Limb (tissue), 2 donors: ENCODE data around the gene MRPS6.

Experiments used
- DNase-seq, 2 donors: peaks; one replicate each; pipeline ENCODE4 v3.0.0-alpha.2; 2016; ENCODE audit errors: extremely low spot score in 2 of 2

Gene MRPS6

DNA sequence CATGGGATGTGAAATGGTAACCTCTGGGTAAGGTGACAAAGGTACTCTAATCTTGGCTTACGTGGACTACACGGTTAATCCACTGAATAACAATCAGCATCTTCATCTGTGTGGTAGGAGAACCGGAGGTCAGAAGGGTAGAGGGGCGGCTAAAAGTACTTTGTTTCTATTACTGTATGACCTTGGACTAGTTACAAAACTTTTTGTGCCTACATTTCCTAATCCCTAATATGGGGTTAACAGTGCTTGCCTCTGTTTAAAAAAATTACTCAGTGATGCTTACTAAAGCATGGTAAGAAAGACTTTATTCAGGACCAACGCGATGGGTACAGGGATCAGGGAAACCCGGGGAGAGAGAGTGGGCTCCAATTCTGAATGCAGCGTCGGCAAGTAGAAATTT is 1.7 kb upstream of the MRPS6 start:
- no peak for DNase-seq

DNA sequence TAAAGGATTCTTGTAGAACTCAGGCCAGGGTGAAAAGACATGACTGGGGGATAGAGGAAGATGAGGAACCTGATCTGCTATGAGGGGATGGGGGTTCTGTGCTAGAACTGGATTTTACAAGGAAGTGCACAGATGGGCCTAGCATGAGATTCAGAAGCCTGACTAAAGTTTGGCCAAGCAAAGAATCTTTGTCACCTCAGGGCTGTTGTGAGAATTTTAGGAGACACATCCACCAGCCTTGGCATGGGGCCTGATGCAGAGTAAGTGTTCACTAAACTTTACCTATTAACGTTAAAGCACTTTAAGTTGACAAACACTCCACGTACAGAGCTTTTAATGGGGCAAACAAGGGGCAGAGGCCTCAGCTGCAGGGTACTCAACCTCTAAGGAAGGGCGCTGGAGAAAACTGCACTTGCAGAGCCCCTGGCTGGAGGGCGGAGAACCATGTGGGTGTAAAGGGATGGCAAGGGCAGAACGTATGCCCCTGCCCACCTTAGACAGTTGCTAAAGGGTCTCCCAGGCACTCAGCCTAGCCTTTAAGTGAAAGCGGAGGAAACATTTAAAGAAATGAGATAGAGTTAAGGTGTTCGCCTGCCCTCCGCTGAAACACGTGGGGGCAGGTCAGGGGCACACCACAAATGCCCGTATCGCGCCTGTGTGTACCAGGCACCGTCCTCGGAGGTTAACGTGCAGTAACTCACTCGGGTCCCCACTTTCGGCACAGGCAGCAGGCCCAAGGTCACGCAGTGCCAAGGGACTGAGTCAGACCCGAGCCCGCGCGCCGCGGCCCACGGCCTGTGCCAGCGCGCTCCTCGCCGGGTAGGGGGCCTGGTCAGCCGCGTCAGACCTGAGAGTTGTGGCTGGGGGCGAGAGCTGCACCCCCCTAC is 990 bp upstream of the MRPS6 start:
- DNase-seq = no peak

DNA sequence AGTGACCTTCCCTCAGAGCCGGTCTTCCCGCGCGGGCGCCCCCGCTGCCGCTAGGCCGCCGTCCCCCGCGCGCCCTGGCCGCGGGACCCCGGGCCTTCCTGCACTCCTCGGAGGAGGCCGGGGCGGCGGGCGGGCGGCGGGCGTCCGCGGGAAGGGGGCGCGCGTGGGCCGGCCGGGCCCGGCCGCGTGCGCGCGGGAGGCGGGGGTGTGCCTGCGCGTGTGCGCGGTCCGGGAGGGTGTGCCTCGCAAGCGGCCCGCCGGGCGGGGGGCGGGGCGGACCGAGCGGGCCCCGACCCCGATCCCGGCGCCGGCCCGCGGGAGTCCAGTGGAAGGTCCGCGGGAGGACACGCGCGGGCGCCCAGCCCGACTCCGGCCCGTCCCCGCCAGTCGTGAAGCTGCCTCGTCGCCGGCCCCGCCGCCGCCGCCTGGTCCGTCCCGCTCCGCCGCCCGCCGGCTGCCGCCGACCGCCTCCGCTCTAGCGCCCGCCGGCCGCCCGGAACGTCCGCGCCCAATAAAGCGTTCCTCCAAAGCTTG is 438 bp downstream of the MRPS6 start:
- DNase-seq = peak in 1 of 2 donors; percentile 35

DNA sequence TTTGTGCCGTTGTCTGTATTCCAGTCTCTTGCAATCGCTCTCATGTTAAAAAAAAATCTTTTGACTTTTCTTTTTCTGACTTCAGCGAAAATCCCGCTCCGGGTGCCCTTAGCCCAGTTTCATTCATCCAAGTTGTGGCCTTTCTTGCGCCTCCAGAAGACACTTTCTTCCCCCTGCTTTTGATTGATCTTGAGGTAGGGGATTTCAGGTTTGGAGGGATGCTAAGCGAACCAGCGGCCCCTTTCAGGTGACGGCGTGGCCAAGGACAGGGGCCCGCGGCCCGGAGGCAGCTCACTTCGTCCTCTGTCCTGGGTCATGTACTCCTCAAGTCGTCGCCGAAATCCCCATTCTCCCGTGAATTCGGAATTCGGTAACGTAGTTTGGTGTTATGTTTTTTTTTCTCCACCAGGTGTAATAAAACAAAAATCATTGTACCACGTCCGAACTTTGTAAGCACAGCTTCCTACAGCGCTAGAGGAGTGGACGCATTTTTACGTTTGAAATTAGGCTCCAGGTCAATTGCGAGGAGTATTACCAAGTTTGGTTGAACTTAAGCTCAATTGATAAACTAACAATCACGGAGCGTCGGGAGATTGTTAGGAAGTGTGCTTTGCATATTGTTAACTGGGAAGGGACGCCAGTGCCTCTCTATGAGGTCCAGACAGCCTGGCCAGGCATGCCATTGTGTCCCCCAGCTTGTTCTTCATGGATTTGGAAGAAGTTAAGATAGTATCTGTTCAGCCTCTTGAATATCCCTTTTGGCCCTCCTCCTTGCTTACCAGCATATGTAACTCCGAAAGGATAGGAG is 1.1 kb downstream of the MRPS6 start:
- peak in 1 of 2 donors; percentile 32 for DNase-seq

DNA sequence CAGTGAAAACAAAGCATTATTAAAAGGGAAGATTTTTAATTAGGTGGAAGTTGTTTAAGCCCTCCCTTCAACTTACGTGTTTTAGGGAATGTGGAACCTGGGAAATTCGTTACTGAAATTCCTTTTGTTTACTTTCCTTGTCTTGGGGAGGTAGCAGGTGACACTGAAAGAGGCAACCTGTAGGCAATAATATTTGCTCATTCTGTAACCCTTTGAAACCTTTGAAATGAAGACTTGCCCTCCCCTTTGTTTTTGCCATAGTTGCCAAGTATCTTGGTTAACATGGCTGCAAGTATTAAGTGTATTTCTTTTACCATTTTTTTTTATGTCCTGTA is 1.7 kb downstream of the MRPS6 start:
- DNase-seq = no peak

DNA sequence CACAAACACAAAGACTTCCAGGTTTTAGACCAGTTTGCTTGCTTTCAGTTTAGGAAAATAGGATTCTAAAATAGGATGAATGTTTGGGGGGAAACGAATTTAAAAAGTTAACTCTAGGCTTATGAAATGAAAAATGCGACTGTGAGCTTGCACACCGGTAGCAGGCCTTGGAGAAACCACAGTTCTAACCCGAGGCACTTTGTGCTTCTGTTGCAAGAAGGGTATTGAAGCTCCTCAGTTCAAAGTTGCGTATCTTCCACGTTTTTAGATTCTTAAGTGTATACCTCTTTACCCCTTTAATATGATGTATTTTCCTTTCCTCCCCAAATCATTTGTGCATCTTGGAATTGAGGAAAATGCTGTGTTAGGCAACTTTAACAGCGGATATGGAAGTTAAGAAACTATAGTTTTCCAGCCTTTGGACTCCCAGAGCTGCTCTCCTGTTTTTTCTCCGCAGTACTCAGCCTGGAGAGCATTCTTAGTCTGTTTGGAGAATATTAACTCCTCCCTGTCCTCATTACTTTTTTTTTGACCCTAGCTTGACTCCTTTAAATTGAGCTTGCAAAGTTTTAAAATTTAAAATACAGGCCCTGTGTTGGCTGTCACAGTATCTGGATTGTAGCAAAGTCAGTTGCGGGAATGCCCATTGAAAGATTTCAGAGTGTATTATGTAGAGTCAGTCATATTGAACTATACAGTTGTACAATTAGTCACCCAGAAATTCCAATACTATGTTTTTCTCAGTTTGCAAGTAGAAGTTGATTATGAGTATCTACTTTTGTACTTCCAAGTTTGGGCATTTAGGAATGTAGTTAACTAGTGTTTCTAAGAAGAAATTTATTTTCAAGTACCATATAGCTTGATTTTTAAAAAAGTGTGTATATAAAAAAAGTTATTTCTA is 2.6 kb downstream of the MRPS6 start:
- DNase-seq = no peak

DNA sequence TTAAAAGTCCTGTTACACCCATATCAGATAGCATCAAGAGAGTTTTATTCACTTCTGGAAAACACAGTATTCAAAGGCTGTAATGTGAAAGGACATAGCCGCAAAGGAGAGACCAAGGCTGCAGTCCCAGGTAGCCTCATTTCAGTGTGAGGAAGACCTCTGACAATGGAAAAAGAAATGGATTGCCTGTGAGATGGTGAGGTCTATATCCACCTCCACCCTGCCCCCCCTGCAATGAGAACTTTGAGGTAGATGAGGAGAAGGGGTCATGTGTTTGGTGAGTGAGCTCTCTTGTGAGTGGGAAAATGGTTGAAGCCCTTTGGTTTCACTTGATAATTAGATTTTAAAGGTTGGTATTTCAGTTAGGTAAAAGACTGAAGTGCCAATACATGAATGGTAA is 3.5 kb downstream of the MRPS6 start:
- no peak for DNase-seq

DNA sequence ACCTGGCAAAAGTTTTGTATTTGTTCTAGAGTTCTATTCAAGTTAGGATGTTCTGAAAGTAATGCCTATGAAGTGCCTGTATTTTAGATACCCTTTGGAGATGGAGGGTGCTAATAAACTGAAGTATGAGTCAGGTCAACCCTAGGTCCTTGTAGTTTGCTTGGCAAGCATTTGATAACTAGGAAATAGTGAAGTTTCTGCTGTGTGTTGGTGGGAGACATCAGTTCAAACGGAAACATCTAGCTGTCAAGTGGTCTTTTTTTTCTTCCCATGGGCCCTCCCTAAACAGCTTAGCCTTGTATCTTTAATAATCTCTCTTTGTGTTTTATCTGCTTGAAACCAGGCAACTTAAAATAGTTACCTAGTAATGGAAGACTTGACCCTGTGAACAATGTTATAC is 4.5 kb downstream of the MRPS6 start:
- DNase-seq = no peak

DNA sequence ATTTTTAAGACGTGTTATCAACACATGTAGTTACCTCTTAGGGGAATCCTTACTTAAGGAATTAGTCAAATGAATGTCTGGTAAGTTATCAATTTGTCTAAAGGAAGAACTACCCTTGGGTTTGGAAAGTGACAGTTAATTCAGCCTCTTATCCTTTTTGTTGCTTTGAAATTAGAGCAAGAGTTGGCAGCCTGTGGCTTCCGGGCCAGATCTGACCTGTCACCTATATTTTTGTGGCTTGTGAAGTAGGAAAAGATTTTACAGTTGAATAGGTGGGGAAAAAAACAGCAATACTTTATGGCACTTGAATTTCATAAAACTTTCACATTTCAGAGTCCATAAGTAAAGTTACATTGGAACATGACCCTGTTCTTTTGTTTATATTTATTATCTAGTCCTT is 5.5 kb downstream of the MRPS6 start:
- no peak for DNase-seq

DNA sequence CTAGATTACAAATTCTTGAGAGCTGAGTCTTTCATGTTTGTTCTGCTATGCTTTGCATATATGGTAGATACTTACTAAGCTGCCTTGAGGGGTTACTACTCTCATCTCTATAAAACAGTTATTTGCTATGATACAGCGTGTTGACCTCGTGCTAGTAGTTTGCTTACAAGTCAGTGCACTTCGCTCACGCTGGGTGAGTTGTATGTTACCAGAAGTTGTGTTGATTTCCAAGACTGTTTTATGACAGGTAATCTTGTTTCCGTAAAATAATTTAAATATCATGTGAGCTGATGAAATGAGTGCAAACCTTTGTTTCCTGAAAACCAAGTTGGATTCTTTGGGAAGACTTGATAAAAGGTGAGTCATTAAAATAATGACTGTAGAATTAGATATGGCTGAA is 7.3 kb downstream of the MRPS6 start:
- DNase-seq = no peak

DNA sequence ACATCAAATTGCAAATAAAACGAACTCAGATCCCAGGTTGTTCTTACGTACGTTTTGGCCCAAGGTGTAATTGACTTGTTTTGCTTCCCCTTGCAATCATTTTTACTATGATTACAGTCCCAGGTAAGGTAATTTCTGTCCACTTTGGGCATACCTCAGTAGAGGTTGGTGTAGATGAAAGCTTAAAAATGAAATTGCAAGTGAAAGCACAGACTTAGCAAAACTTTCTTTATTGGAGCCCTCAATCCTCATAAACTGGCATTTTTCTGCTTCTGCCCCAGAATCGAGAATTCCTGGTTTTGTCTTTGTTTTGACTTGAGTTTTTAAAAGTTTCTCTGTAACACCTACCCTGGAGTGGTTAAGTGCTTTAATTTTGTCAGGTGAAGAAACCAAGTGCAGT is 9.4 kb downstream of the MRPS6 start:
- no peak for DNase-seq

DNA sequence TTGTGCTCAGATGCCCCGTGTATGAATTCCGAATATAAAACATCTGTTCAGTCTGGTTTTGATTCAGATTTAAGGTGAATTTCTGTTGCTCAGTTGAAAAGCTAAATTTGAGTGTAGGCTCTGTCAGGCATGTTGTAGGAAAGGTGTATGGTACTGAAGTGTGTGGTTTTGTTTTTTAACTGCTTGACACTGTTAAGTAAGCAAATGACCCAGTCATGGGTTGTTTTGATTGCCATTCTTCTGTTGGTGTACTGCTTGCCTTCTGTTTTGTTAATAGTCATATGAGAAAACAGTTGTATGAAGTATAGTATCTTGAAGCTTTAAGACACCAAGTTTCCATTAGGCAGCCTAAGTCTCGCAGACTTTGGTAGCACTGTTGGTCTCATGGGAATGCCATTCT is 10.0 kb downstream of the MRPS6 start:
- DNase-seq = no peak

DNA sequence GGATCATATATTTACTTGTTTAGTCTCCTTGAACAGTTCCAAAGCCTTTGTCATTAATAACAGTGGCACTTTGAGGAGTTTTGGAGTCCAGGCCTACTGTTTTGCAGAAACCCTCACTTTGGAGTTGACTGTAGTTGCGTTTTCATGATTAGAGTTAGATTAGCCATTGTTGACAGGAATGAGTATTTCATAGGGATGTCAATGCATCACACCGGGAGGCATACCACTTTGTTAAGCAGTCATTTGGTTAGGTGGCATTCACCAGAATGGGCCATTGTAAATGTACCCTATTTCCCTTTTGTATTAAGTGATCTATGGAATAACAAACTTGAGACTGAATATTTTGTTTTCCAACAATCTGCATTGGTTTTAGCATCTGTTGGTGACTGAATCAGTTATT is 11.8 kb downstream of the MRPS6 start:
- DNase-seq = no peak

DNA sequence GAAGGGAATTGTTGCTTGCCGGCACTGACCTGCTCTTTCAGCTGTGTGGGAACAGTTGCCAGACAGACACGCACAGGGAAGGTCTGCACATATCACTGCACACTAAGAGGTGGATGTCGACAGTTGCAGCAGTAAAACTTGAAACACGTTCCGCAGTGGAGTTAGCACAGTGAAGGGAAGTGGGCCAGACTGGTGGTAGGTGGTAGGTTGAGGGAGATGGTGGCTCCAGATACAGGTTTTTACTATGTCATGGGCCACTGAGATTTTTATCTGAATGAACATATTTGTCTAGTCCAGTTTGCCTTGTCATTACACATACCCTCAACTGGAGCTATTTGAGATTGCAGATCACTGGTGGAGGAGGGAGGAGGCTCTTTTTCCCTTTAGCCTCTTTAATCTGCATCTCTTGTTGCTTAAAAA is 13.5 kb downstream of the MRPS6 start:
- no peak for DNase-seq

DNA sequence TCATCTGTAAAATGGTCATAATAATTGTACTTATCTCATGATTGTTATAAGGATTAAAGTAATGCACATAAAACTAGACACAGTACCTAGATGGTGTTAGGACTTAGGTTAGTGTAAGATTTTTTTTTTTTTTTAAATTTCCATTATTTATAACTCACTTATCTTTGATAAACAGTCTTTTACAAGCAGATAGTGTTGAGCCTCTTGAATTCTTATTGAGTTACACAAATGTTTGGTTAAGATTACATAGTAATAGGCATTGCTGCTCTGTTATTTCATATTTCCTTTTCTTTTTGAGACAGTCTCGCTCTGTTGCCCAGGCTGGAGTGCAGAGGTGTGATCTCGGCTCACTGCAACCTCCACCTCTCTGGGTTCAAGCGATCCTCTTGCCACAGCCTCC is 15.4 kb downstream of the MRPS6 start:
- no peak for DNase-seq

DNA sequence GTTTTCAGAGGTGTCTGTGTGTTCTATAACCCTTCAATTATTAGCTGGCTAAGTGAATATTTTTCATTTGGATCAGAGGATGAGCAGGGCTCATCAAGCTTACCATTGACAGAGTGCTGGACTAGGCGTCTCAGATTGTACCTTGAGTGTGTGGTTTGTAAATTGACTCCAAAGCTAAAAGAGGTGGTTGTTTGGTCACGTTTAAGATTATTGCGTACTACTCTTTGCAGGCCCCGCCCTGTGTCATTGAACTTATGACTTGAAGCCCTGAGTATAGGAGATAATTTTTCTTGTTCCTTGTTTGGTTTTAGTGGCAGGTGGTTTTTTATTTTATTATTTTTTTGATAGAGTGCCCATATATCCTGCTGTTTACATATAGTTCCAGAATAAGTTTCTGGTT is 17.7 kb downstream of the MRPS6 start:
- no peak for DNase-seq

DNA sequence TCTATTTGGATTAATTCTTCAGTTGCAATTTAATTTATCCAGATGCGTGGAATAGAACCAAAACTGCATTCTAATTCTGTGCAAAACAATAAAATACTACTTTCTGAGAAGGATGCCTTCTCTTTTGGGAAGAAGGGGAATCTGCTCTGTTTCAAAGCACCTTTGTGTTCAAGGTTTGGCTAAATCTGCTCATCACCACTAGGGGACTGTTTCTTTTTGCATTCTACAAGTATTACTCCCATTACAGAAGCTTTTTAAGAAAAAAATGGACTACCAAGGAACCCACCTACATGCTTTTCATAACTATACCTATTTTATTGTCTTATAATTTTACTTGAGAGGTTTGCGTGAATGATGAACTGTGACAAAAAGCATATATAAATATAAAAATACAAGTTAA is 18.2 kb downstream of the MRPS6 start:
- DNase-seq = no peak

DNA sequence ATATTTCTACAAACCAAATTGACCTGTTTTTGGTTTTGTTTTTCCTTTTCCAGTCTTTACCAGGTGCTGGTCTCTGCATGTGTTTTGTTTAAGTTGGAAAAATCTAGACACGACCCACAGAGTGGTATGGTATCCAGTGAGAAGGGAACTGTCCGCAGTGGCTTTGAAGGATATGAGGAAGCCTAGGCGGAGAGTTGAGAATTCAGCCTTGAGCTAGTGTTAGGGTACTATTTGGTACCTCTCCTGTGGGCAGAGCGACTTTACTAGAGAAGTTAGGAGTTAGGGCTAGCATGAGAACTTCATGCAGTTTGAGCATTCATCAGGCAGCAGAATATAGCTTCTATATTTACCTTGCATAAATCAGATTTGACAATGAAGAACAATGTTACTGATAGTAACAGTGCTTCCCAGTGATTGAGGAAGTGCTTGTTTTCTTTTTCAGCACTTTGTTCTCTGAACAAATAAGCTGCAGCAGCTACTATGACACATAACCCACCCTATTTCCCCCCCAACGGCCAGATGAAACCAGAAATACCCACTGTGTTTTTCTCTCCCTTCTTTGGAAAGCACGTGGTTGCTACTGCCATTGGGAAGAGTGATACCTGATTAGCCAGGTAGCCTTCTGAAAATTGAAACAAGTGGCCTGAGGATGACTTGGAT is 19.0 kb downstream of the MRPS6 start:
- no peak for DNase-seq

DNA sequence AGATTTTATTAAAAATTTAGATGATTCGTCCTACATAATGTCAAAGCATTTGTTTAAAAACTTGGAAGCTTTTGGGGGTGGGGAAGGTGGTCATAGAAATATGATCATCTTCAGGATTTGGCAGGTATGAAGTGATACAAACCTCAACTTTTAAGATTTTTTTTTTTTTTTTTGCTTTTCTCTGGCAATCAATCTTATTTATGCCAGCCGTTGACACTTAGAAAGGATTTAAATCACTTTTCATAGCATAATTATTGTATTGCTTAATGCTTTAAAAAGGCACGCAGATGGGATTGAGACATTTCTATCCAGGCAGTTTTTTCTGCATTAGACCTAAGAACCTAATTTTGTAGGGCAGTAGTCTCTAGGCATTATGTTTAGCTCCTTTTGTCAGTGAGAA is 19.7 kb downstream of the MRPS6 start:
- DNase-seq = no peak

DNA sequence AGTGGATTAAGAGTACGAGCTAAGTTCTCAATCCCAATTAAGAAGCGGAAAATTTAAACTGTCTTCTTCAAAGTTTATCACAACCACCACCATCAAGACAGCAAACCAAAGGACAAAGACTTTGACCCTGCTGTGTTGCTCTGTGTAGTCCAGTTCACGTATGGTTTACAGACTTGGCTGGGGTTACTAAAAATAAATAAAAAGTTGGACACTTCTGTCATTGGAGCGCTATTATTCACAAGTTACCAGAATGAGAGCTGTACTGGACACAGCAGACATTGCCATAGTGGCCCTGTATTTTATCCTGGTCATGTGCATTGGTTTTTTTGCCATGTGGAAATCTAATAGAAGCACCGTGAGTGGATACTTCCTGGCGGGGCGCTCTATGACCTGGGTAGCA is 21.6 kb downstream of the MRPS6 start:
- no peak for DNase-seq

DNA sequence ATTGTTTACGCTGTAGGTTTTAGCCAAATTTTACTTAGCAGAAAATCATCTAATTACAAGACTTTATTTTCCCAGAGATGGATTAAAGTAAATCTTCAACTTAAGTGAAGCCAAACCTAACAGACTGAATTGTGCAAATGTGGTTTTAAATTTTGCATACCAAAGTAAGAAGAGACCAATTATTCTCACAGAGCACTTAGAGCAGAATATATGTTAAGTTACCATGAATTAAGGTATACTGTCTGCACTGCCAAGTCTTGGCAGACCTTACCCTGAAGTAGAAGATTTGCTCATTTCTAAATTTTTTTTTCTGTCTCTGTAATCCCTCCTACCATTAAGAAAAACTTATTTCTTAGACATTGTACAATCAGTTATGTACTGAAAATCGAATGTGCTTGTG is 24.1 kb downstream of the MRPS6 start:
- no peak for DNase-seq
